ENCODE data around the gene CD300LG. TPM values are rescaled to one million over a fixed set of nuclear protein-coding genes. Genes with fewer than 3 reads are reported as not detected.

Gene CD300LG
- total RNA-seq, 3 donors from 2014 or later: 17.9 to 69.2 (median 51.0) TPM

DNA sequence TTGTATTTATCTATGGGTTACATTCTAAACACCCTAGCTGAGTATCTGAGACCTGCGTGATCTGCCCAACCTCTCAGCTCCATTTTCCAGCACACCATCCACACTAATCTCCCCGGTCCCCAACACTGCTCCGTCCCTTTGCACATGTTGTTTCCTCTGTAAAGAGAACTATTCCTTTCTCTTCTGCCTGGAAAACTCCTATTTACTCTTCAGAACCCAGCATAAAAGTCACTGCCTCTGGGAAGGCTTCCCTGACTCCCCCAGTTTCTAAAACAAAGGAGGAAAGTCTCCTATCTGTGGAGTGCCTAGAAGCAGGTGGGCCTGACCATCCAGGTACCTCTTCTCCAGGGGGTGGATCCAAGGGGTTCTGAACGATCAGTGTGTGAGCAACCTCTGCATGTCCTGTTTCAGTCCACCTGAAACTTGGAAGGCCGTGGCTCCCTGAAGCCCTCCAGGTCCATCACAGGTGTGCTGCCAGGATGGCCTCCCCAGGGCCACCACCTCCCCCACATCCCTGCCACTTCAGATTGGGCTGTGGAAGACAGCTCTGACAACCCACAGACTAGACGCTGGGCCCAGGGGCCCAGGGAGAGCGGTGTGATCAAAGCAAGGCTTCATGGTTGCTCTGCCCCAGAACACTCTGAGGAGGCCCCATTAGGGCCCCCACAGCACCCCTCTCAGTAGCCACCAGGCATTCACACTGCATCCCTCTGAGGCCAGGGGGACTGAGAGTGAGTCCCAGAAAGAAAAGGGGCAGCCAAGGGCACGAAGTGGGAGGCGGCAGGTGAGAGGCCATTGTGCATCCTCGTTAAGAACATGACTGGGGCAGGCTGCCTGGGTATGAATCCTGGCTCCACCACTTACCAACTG, 34.3 kb upstream of the CD300LG start:
- no peaks in the 10 kb centered on the region for H3K4me1 ChIP-seq
- TF ChIP-seq POLR2A (IDR thresholded peaks at IDR 0.05): no peak
- TF ChIP-seq POLR2AphosphoS5 (IDR thresholded peaks at IDR 0.05): no peak
- TF ChIP-seq, protein P1, sequence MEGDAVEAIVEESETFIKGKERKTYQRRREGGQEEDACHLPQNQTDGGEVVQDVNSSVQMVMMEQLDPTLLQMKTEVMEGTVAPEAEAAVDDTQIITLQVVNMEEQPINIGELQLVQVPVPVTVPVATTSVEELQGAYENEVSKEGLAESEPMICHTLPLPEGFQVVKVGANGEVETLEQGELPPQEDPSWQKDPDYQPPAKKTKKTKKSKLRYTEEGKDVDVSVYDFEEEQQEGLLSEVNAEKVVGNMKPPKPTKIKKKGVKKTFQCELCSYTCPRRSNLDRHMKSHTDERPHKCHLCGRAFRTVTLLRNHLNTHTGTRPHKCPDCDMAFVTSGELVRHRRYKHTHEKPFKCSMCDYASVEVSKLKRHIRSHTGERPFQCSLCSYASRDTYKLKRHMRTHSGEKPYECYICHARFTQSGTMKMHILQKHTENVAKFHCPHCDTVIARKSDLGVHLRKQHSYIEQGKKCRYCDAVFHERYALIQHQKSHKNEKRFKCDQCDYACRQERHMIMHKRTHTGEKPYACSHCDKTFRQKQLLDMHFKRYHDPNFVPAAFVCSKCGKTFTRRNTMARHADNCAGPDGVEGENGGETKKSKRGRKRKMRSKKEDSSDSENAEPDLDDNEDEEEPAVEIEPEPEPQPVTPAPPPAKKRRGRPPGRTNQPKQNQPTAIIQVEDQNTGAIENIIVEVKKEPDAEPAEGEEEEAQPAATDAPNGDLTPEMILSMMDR (IDR thresholded peaks at IDR 0.05): no peak
- intact Hi-C loops (cut with DNase I; ENCODE audit: low total_unique reads): no loop called here
- H3K4me3 ChIP-seq: no peak overlapping the region
- no peaks in the 10 kb centered on the region for H3K9me3 ChIP-seq
- H3K27me3 ChIP-seq: no peaks in the 10 kb centered on the region
- DNase-seq (ENCODE audit: low spot score in 2 of 2): no peak
- no peak overlapping the region for H3K27ac ChIP-seq
- no peaks in the 10 kb centered on the region for H3K36me3 ChIP-seq

- intact Hi-C loops (cut with DNase I; ENCODE audit: low total_unique reads): no loop called here
- no peaks in the 10 kb centered on the region for H3K36me3 ChIP-seq
- H3K4me1 ChIP-seq: no peaks in the 10 kb centered on the region
- no peak for DNase-seq (ENCODE audit: low spot score in 2 of 2)
- no peaks in the 10 kb centered on the region for H3K27me3 ChIP-seq
- no peak overlapping the region for H3K27ac ChIP-seq
- no peaks in the 10 kb centered on the region for H3K9me3 ChIP-seq
- TF ChIP-seq POLR2A (IDR thresholded peaks at IDR 0.05): no peak
- TF ChIP-seq POLR2AphosphoS5 (IDR thresholded peaks at IDR 0.05): no peak
- TF ChIP-seq, protein P1 (IDR thresholded peaks at IDR 0.05): no peak
- no peak overlapping the region for H3K4me3 ChIP-seq
Observed at GRCh38 chr17:43813386-43813785, 33.6 kb upstream of the CD300LG start.

DNA sequence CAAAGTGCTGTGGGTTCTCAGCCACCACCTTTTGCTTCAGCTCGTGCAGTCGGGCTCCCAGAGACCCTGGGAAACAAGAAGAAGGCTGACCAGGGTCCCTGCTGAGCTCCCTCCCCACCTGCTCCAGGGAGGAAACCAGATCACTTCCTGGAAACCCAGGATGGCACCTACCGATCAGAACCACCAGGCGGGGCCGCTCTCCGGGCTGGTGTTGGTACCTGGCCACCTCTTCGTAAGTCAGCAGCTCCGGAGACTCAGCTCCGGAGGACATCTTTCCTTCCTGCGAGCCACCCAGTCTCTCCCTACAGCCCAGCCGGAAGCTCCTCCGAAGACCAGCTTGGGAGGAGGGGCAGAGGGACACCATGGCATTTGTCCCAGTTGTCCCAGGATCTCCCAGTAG, 33.0 kb upstream of the CD300LG start:
- H3K4me1 ChIP-seq: no peaks in the 10 kb centered on the region
- H3K27me3 ChIP-seq: no peaks in the 10 kb centered on the region
- no peak overlapping the region for H3K27ac ChIP-seq
- H3K4me3 ChIP-seq: no peak overlapping the region
- intact Hi-C loops (cut with DNase I; ENCODE audit: low total_unique reads): no loop called here
- DNase-seq (ENCODE audit: low spot score in 2 of 2): no peak
- TF ChIP-seq POLR2AphosphoS5 (IDR thresholded peaks at IDR 0.05) (no peak), POLR2A (IDR thresholded peaks at IDR 0.05) (no peak)
- TF ChIP-seq, protein P1 (IDR thresholded peaks at IDR 0.05): no peak
- H3K36me3 ChIP-seq: no peaks in the 10 kb centered on the region
- H3K9me3 ChIP-seq: no peaks in the 10 kb centered on the region

DNA sequence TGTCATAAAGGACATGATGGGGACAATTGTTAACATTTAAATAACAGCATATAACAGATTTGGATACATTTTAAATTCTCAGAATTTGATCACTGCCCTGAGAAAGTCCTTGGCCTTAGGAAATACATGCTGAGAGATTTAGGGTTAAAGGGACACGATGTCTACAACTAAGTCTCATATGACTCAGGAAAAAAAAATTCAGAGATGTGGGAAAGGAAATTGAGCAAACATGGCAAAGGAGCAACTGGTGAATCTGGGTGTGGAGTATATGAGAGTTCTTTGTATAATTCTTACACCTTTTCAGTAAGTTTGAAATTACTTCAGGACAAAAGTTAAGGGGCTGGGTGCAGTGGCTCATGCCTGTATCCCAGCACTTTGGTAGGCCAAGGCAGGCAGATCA, 32.3 kb upstream of the CD300LG start:
- Histone ChIP-seq H3K27me3 (no peaks in the 10 kb centered on the region), H3K36me3 (no peaks in the 10 kb centered on the region), H3K9me3 (no peaks in the 10 kb centered on the region), H3K4me3 (no peak overlapping the region), H3K4me1 (no peaks in the 10 kb centered on the region), H3K27ac (no peak overlapping the region)
- intact Hi-C loops (cut with DNase I; ENCODE audit: low total_unique reads): no loop called here
- no peak for TF ChIP-seq POLR2AphosphoS5 (IDR thresholded peaks at IDR 0.05)
- TF ChIP-seq POLR2A (IDR thresholded peaks at IDR 0.05): no peak
- TF ChIP-seq, protein P1 (IDR thresholded peaks at IDR 0.05): no peak
- no peak for DNase-seq (ENCODE audit: low spot score in 2 of 2)
